WTC11 (cell line): ENCODE measurements around the gene PPP3CA. TPM values are rescaled to one million over a fixed set of nuclear protein-coding genes. Genes with fewer than 3 reads are reported as not detected.

Experiments
- ATAC-seq: fragments of 200-7000 bp; cut with Tn5 transposase; 2 replicates; pipeline ENCODE4 v1.10.0; 2021; ENCODE audit warnings: mild to moderate bottlenecking, moderate library complexity
- CTCF ChIA-PET: fragments of 300-600 bp; sonication (Branson Sonifier 250); formaldehyde crosslinking; loops from one replicate; lab custom pipeline; 2021; ENCODE audit warnings: antibody characterized with exemption; lab: Charles Lee
- POLR2A ChIA-PET: fragments of 350-600 bp; sonication (Branson Sonifier 250); formaldehyde crosslinking; loops from one replicate; lab custom pipeline; 2021; ENCODE audit warnings: antibody characterized with exemption; lab: Charles Lee
- DNase-seq: peaks from one replicate; pipeline ENCODE4 v3.0.0; 2021; ENCODE audit warnings: low spot score
- H3K27ac Mint-ChIP-seq: 2 replicates; pipeline ENCODE4 v1.8.0; 2021; ENCODE audit warnings: mixed read lengths
- H3K27me3 Mint-ChIP-seq: 2 replicates; pipeline ENCODE4 v1.8.0; 2021; ENCODE audit warnings: low read depth, mild to moderate bottlenecking, moderate library complexity, mixed read lengths
- H3K36me3 Mint-ChIP-seq: 2 replicates; pipeline ENCODE4 v1.8.0; 2021; ENCODE audit warnings: mixed read lengths
- H3K4me1 Mint-ChIP-seq: 2 replicates; pipeline ENCODE4 v1.8.0; 2022; ENCODE audit warnings: mixed read lengths
- H3K4me3 Mint-ChIP-seq: 2 replicates; pipeline ENCODE4 v1.8.0; 2021; ENCODE audit warnings: mild to moderate bottlenecking, moderate library complexity, mixed read lengths
- H3K9me3 Mint-ChIP-seq: 2 replicates; pipeline ENCODE4 v1.8.0; 2021; ENCODE audit warnings: mixed read lengths
- ATF1 ChIP-seq: sonication (generic); formaldehyde crosslinking; IDR thresholded peaks from 2 replicates; pipeline ENCODE4 v1.8.1; 2023; ENCODE audit warnings: mild to moderate bottlenecking, moderate library complexity, missing genetic modification reagents
- CREB1 ChIP-seq: sonication (generic); formaldehyde crosslinking; IDR thresholded peaks from 2 replicates; pipeline ENCODE4 v1.8.0; 2023; ENCODE audit warnings: mild to moderate bottlenecking, missing genetic modification reagents
- GABPB1 ChIP-seq: sonication (generic); formaldehyde crosslinking; IDR thresholded peaks from 2 replicates; pipeline ENCODE4 v1.8.1; 2023; ENCODE audit warnings: mild to moderate bottlenecking, missing genetic modification reagents
- GRHL2 ChIP-seq: fragments of 250-450 bp; sonication (Bioruptor Pico); IDR thresholded peaks from 2 replicates; pipeline ENCODE4 v1.8.0; 2022; ENCODE audit warnings: mild to moderate bottlenecking, moderate library complexity; ENCODE audit not compliant: insufficient replicate concordance, severe bottlenecking
- IRF1 ChIP-seq: sonication (generic); formaldehyde crosslinking; IDR thresholded peaks from 2 replicates; pipeline ENCODE4 v1.8.0; 2023; ENCODE audit warnings: missing genetic modification reagents
- IRF2 ChIP-seq: sonication (generic); formaldehyde crosslinking; IDR thresholded peaks from 2 replicates; pipeline ENCODE4 v1.8.0; 2022; ENCODE audit warnings: low read depth, missing genetic modification reagents, borderline replicate concordance
- MLX ChIP-seq: sonication (generic); formaldehyde crosslinking; IDR thresholded peaks from 2 replicates; pipeline ENCODE4 v1.8.1; 2023; ENCODE audit warnings: mild to moderate bottlenecking, missing genetic modification reagents, moderate library complexity
- NR1H2 ChIP-seq: sonication (generic); formaldehyde crosslinking; IDR thresholded peaks from 2 replicates; pipeline ENCODE4 v1.9.0; 2021; ENCODE audit warnings: mild to moderate bottlenecking, moderate library complexity, missing genetic modification reagents
- NR2C2 ChIP-seq: sonication (generic); formaldehyde crosslinking; IDR thresholded peaks from 2 replicates; pipeline ENCODE4 v1.8.0; 2022; ENCODE audit warnings: mild to moderate bottlenecking, missing genetic modification reagents
- OVOL2 ChIP-seq: fragments of 250-450 bp; sonication (Bioruptor Pico); IDR thresholded peaks from 2 replicates; pipeline ENCODE4 v1.9.0; 2021; ENCODE audit warnings: mild to moderate bottlenecking, borderline replicate concordance
- ZNF121 ChIP-seq: sonication (generic); formaldehyde crosslinking; IDR thresholded peaks from 2 replicates; pipeline ENCODE4 v1.8.0; 2023; ENCODE audit warnings: missing genetic modification reagents
- ZNF138 ChIP-seq: sonication (generic); formaldehyde crosslinking; conservative IDR thresholded peaks from 2 replicates; pipeline ENCODE4 v1.8.1; 2022; ENCODE audit warnings: mild to moderate bottlenecking, moderate library complexity, missing genetic modification reagents
- ZNF263 ChIP-seq: sonication (generic); formaldehyde crosslinking; IDR thresholded peaks from 2 replicates; pipeline ENCODE4 v1.8.1; 2022; ENCODE audit warnings: low read depth, mild to moderate bottlenecking, moderate library complexity, missing genetic modification reagents
- ZNF281 ChIP-seq: sonication (generic); formaldehyde crosslinking; IDR thresholded peaks from 2 replicates; pipeline ENCODE4 v1.8.0; 2023; ENCODE audit warnings: mild to moderate bottlenecking, missing genetic modification reagents
- ZNF317 ChIP-seq: sonication (generic); formaldehyde crosslinking; IDR thresholded peaks from 2 replicates; pipeline ENCODE4 v1.8.1; 2023; ENCODE audit warnings: low read depth, mild to moderate bottlenecking, moderate library complexity, missing genetic modification reagents, borderline replicate concordance
- ZNF423 ChIP-seq: fragments of 250-450 bp; sonication (Bioruptor Pico); IDR thresholded peaks from 2 replicates; pipeline ENCODE4 v2.1.2; 2022; ENCODE audit warnings: mild to moderate bottlenecking, moderate library complexity
- ZNF512 ChIP-seq: sonication (generic); formaldehyde crosslinking; IDR thresholded peaks from 2 replicates; pipeline ENCODE4 v1.8.1; 2022; ENCODE audit warnings: missing genetic modification reagents, borderline replicate concordance
- total RNA-seq: library from RNA; stranded (reverse); gene quantifications from 3 replicates; pipeline ENCODE4 v1.2.3, GENCODE V29; 2021
- TF ChIP-seq, protein P1 (sequence below): sonication (generic); formaldehyde crosslinking; IDR thresholded peaks from 2 replicates; pipeline ENCODE4 v1.8.1; 2023; ENCODE audit warnings: mild to moderate bottlenecking, missing genetic modification reagents
- TF ChIP-seq, protein P2 (sequence below): sonication (generic); formaldehyde crosslinking; IDR thresholded peaks from 2 replicates; pipeline ENCODE4 v1.8.1; 2023; ENCODE audit warnings: mild to moderate bottlenecking, moderate library complexity, missing genetic modification reagents
- TF ChIP-seq, protein P3 (sequence below): sonication (generic); formaldehyde crosslinking; IDR thresholded peaks from 2 replicates; pipeline ENCODE4 v1.8.1; 2023; ENCODE audit warnings: mild to moderate bottlenecking, missing genetic modification reagents

The PPP3CA gene
- total RNA-seq, 1 experiment from 2014 or later, result 41.6 TPM

GRCh38 chr4:101163936-101164335, 183.4 kb downstream of the PPP3CA start:
- DNase-seq (no peak), ATAC-seq (no peak)
- no peaks in the 10 kb centered on the region for H3K36me3 Mint-ChIP-seq
- no peaks in the 10 kb centered on the region for H3K27me3 Mint-ChIP-seq
- H3K27ac Mint-ChIP-seq, result no peak overlapping the region
- H3K4me1 Mint-ChIP-seq, result peaks cover 10% of the 10 kb centered on the region
- CTCF ChIA-PET, result no interaction called here
- no peak overlapping the region for H3K4me3 Mint-ChIP-seq
- no peak for TF ChIP-seq ZNF512 (CRISPR knock-in tag)
- no peak for TF ChIP-seq ZNF423
- TF ChIP-seq IRF1, result no peak
- TF ChIP-seq, protein P1, sequence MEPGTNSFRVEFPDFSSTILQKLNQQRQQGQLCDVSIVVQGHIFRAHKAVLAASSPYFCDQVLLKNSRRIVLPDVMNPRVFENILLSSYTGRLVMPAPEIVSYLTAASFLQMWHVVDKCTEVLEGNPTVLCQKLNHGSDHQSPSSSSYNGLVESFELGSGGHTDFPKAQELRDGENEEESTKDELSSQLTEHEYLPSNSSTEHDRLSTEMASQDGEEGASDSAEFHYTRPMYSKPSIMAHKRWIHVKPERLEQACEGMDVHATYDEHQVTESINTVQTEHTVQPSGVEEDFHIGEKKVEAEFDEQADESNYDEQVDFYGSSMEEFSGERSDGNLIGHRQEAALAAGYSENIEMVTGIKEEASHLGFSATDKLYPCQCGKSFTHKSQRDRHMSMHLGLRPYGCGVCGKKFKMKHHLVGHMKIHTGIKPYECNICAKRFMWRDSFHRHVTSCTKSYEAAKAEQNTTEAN (CRISPR knock-in tag), result no peak
- TF ChIP-seq ZNF263 (CRISPR knock-in tag), result no peak
- no peak for TF ChIP-seq CREB1 (CRISPR knock-in tag)
- TF ChIP-seq ATF1 (CRISPR knock-in tag), result no peak
- no peak for TF ChIP-seq ZNF317 (CRISPR knock-in tag)
- no peak for TF ChIP-seq MLX (CRISPR knock-in tag)
- no peak for TF ChIP-seq GRHL2 (CRISPR knock-in tag)
- TF ChIP-seq GABPB1 (CRISPR knock-in tag), result no peak
- no peak for TF ChIP-seq NR1H2
- TF ChIP-seq, protein P2, sequence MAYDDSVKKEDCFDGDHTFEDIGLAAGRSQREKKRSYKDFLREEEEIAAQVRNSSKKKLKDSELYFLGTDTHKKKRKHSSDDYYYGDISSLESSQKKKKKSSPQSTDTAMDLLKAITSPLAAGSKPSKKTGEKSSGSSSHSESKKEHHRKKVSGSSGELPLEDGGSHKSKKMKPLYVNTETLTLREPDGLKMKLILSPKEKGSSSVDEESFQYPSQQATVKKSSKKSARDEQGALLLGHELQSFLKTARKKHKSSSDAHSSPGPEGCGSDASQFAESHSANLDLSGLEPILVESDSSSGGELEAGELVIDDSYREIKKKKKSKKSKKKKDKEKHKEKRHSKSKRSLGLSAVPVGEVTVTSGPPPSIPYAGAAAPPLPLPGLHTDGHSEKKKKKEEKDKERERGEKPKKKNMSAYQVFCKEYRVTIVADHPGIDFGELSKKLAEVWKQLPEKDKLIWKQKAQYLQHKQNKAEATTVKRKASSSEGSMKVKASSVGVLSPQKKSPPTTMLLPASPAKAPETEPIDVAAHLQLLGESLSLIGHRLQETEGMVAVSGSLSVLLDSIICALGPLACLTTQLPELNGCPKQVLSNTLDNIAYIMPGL (CRISPR knock-in tag), result no peak
- no peak for TF ChIP-seq ZNF138 (CRISPR knock-in tag)
- TF ChIP-seq OVOL2 (CRISPR knock-in tag), result no peak
- TF ChIP-seq, protein P3, sequence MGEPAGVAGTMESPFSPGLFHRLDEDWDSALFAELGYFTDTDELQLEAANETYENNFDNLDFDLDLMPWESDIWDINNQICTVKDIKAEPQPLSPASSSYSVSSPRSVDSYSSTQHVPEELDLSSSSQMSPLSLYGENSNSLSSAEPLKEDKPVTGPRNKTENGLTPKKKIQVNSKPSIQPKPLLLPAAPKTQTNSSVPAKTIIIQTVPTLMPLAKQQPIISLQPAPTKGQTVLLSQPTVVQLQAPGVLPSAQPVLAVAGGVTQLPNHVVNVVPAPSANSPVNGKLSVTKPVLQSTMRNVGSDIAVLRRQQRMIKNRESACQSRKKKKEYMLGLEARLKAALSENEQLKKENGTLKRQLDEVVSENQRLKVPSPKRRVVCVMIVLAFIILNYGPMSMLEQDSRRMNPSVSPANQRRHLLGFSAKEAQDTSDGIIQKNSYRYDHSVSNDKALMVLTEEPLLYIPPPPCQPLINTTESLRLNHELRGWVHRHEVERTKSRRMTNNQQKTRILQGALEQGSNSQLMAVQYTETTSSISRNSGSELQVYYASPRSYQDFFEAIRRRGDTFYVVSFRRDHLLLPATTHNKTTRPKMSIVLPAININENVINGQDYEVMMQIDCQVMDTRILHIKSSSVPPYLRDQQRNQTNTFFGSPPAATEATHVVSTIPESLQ (CRISPR knock-in tag), result no peak
- TF ChIP-seq ZNF281 (CRISPR knock-in tag), result no peak
- no peak for TF ChIP-seq IRF2 (CRISPR knock-in tag)
- no peak for TF ChIP-seq ZNF121 (CRISPR knock-in tag)
- TF ChIP-seq NR2C2, result no peak
- H3K9me3 Mint-ChIP-seq, result no peaks in the 10 kb centered on the region
- POLR2A ChIA-PET, result no interaction called here
